ENCODE measurements around the gene FBRSL1. TPM values are rescaled to one million over a fixed set of nuclear protein-coding genes. Genes with fewer than 3 reads are reported as not detected.

Gene FBRSL1
- total RNA-seq, 1 donor from 2014 or later, result 43.8 TPM

DNA sequence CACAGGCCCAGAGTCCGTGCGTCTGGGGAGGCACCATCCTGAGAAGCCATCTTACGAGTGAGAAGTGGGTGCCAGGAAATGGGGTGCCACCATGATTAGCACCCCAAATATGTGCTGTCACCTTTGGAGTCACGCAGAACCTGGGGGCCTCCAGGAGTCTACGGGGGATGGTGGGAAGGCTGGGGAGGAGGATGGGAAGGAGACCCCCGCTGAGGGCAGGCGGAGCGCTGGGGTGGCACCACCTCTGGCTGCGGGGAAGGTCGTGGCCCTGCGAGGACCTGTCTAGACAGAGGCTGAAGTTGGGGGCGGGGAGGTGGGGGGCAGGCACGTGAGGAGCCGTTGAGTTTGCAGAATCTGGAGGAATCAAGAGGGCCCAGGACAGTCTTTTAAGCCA is 42.6 kb upstream of the FBRSL1 start:
- FAIRE-seq, result no peak
- no peaks in the 10 kb centered on the region for H3K9me3 Mint-ChIP-seq (ENCODE audit: unreplicated experiment)
- peaks cover 36% of the 10 kb centered on the region for H3K27me3 Mint-ChIP-seq (ENCODE audit: low read depth, unreplicated experiment)

DNA sequence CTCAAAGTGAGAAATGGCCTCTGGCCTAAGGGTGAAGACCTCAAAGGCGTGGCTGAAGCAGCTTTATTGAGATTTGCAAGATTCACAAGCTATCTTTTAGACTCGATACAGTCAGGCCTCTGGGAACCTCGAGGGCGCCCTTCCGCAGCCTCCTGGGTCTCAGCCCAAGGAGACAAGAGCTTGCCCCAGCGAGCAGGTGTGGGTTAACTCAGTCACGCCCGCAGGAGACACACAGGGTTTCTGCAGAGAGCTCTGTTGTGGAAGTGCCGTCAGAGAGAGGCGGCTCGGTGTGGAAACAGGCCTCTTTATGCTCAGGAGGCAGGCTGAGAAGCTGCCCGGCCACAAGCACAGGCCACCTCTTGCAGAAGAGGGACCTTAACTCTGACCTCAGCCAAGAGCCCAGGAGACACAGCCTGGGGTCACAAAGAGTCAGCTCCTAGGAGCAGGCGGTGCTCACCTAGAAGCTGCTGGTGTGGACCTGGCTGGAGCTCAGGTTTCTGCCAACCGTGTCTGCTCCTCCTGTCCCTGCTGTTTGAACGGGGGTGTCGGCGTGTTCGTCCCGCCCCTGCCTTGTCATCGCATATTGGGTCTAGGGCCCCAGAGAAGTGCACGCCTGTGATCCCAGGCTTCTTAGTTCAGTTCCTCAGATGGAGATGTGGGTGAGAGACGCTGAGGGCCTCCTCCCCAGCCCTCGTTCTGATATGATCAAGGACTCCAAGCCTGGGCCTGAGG is 42.1 kb upstream of the FBRSL1 start:
- H3K36me3 ChIP-seq (ENCODE audit: insufficient read depth, low read length), result no peaks in the 10 kb centered on the region
- no peaks in the 10 kb centered on the region for H4K20me1 ChIP-seq (ENCODE audit: insufficient read depth, low read length)
- peaks cover 4% of the 10 kb centered on the region for H3K36me3 Mint-ChIP-seq (ENCODE audit: low read depth, unreplicated experiment)
- no peak overlapping the region for H3K4me2 ChIP-seq (ENCODE audit: low read length)
- no peak overlapping the region for H3K27ac Mint-ChIP-seq (ENCODE audit: unreplicated experiment)
- peaks cover 37% of the 10 kb centered on the region for H3K27me3 Mint-ChIP-seq (ENCODE audit: low read depth, unreplicated experiment)
- H3K9me3 Mint-ChIP-seq (ENCODE audit: unreplicated experiment), result no peaks in the 10 kb centered on the region
- H3K9me3 ChIP-seq (ENCODE audit: insufficient read depth, low read depth, low read length), result no peaks in the 10 kb centered on the region
- H3K79me2 ChIP-seq (ENCODE audit: insufficient read depth, low read length), result no peaks in the 10 kb centered on the region
- H3K27ac ChIP-seq (ENCODE audit: low read depth, low read length), result no peak overlapping the region
- no peak for TF ChIP-seq EZH2 (IDR thresholded peaks at IDR 0.05; ENCODE audit: insufficient read depth, low read length)
- no peak for TF ChIP-seq CTCF (IDR thresholded peaks at IDR 0.05; ENCODE audit: insufficient read depth, low read depth, low read length)
- peaks cover 10% of the 10 kb centered on the region for H3K27me3 ChIP-seq (ENCODE audit: insufficient read depth, low read length)
- DNase-seq (ENCODE audit: low read depth), result no peak
- no peak overlapping the region for H3K4me3 ChIP-seq (ENCODE audit: insufficient read depth, low read depth, low read length)
- no peak overlapping the region for H3K9ac ChIP-seq (ENCODE audit: low read length)
- H2AFZ ChIP-seq (ENCODE audit: low read depth, low read length), result no peak overlapping the region
- H3K4me3 Mint-ChIP-seq (ENCODE audit: unreplicated experiment), result no peak overlapping the region
- H3K4me1 Mint-ChIP-seq (ENCODE audit: low read depth, unreplicated experiment), result peaks cover 8% of the 10 kb centered on the region
- FAIRE-seq, result no peak
- H3K4me1 ChIP-seq (ENCODE audit: insufficient read depth, low read length), result no peaks in the 10 kb centered on the region

More for the DNA sequence above, 42.6 kb upstream of the FBRSL1 start:
- H4K20me1 ChIP-seq (ENCODE audit: insufficient read depth, low read length), result no peaks in the 10 kb centered on the region
- no peak overlapping the region for H3K4me2 ChIP-seq (ENCODE audit: low read length)
- H2AFZ ChIP-seq (ENCODE audit: low read depth, low read length), result no peak overlapping the region
- no peaks in the 10 kb centered on the region for H3K9me3 ChIP-seq (ENCODE audit: insufficient read depth, low read depth, low read length)
- H3K79me2 ChIP-seq (ENCODE audit: insufficient read depth, low read length), result no peaks in the 10 kb centered on the region
- Mint-ChIP-seq H3K4me3 (ENCODE audit: unreplicated experiment) (no peak overlapping the region), H3K36me3 (ENCODE audit: low read depth, unreplicated experiment) (peaks cover 4% of the 10 kb centered on the region), H3K27ac (ENCODE audit: unreplicated experiment) (no peak overlapping the region), H3K4me1 (ENCODE audit: low read depth, unreplicated experiment) (peaks cover 8% of the 10 kb centered on the region)
- TF ChIP-seq EZH2 (IDR thresholded peaks at IDR 0.05; ENCODE audit: insufficient read depth, low read length) (no peak), CTCF (IDR thresholded peaks at IDR 0.05; ENCODE audit: insufficient read depth, low read depth, low read length) (no peak)
- H3K4me3 ChIP-seq (ENCODE audit: insufficient read depth, low read depth, low read length), result no peak overlapping the region
- H3K4me1 ChIP-seq (ENCODE audit: insufficient read depth, low read length), result no peaks in the 10 kb centered on the region
- H3K9ac ChIP-seq (ENCODE audit: low read length), result no peak overlapping the region
- no peaks in the 10 kb centered on the region for H3K36me3 ChIP-seq (ENCODE audit: insufficient read depth, low read length)
- no peak overlapping the region for H3K27ac ChIP-seq (ENCODE audit: low read depth, low read length)
- H3K27me3 ChIP-seq (ENCODE audit: insufficient read depth, low read length), result peaks cover 8% of the 10 kb centered on the region
- DNase-seq (ENCODE audit: low read depth), result no peak

GRCh38 chr12:132448463-132448820 is 41.5 kb upstream of the FBRSL1 start:
- Mint-ChIP-seq H3K4me3 (ENCODE audit: unreplicated experiment) (no peak overlapping the region), H3K36me3 (ENCODE audit: low read depth, unreplicated experiment) (peaks cover 4% of the 10 kb centered on the region), H3K9me3 (ENCODE audit: unreplicated experiment) (no peaks in the 10 kb centered on the region), H3K27me3 (ENCODE audit: low read depth, unreplicated experiment) (peaks cover 37% of the 10 kb centered on the region), H3K27ac (ENCODE audit: unreplicated experiment) (no peak overlapping the region), H3K4me1 (ENCODE audit: low read depth, unreplicated experiment) (peaks cover 8% of the 10 kb centered on the region)
- DNase-seq (ENCODE audit: low read depth), result no peak
- H3K9ac ChIP-seq (ENCODE audit: low read length), result no peak overlapping the region
- no peaks in the 10 kb centered on the region for H3K36me3 ChIP-seq (ENCODE audit: insufficient read depth, low read length)
- no peaks in the 10 kb centered on the region for H4K20me1 ChIP-seq (ENCODE audit: insufficient read depth, low read length)
- H3K4me1 ChIP-seq (ENCODE audit: insufficient read depth, low read length), result peaks cover under 1% of the 10 kb centered on the region
- peaks cover 10% of the 10 kb centered on the region for H3K27me3 ChIP-seq (ENCODE audit: insufficient read depth, low read length)
- H3K4me3 ChIP-seq (ENCODE audit: insufficient read depth, low read depth, low read length), result no peak overlapping the region
- no peaks in the 10 kb centered on the region for H3K9me3 ChIP-seq (ENCODE audit: insufficient read depth, low read depth, low read length)
- H3K27ac ChIP-seq (ENCODE audit: low read depth, low read length), result no peak overlapping the region
- no peak overlapping the region for H3K4me2 ChIP-seq (ENCODE audit: low read length)
- H2AFZ ChIP-seq (ENCODE audit: low read depth, low read length), result no peak overlapping the region
- H3K79me2 ChIP-seq (ENCODE audit: insufficient read depth, low read length), result no peaks in the 10 kb centered on the region
- no peak for FAIRE-seq
- TF ChIP-seq EZH2 (IDR thresholded peaks at IDR 0.05; ENCODE audit: insufficient read depth, low read length) (no peak), CTCF (IDR thresholded peaks at IDR 0.05; ENCODE audit: insufficient read depth, low read depth, low read length) (no peak)

Measured in astrocyte (in vitro differentiated cells and primary cell).